AG04450 (cell line): ENCODE data around the gene DIPK1A. TPM values are rescaled to one million over a fixed set of nuclear protein-coding genes. Genes with fewer than 3 reads are reported as not detected.
A peak's percentile ranks its signal among the peaks of the same experiment; 100 is the strongest.

Experiments used
- CTCF ChIA-PET: fragments of 300-600, 350-600 bp; formaldehyde crosslinking; extraction: SDS; loops from one replicate; lab custom pipeline; 2022; ENCODE audit warnings: antibody characterized with exemption, inconsistent platforms; lab: Charles Lee
- POLR2A ChIA-PET: fragments of 350-600 bp; formaldehyde crosslinking; extraction: SDS; loops from one replicate; lab custom pipeline; 2021; ENCODE audit warnings: antibody characterized with exemption, inconsistent platforms; lab: Yijun Ruan, JAX
- DNase-seq: peaks from one replicate; pipeline ENCODE4 v3.0.0-alpha.2; 2011; ENCODE audit warnings: low read depth, low spot score
- H3K27ac ChIP-seq: one replicate; pipeline ENCODE4 v1.5.1; 2012; ENCODE audit warnings: low read depth, low read length, control low read depth
- H3K27me3 ChIP-seq: one replicate; pipeline ENCODE4 v1.6.0; 2012; ENCODE audit warnings: low read length; ENCODE audit not compliant: control insufficient read depth, insufficient read depth
- H3K4me3 ChIP-seq: 2 replicates; pipeline ENCODE4 v1.5.1; 2011; ENCODE audit warnings: mild to moderate bottlenecking, low read depth, low read length, control low read depth
- H3K9me3 ChIP-seq: 2 replicates; pipeline ENCODE4 v1.5.1; 2012; ENCODE audit warnings: low read length; ENCODE audit not compliant: control insufficient read depth, insufficient read depth
- polyA plus RNA-seq: library from polyadenylated mRNA; depleted of rRNA; stranded (reverse); fragments of >200 nt; gene quantifications from 2 replicates; pipeline ENCODE4 v1.2.3, GENCODE V29; 2011
- TF ChIP-seq, protein P1 (sequence below): IDR thresholded peaks from 2 replicates; pipeline ENCODE4 v1.5.1; 2011; ENCODE audit warnings: low read depth, low read length, control low read depth, inconsistent platforms

DIPK1A gene
- polyA plus RNA-seq, 1 experiment, result 50.8 TPM

- peak within 1 kb of the TSS; percentile 97 for H3K4me3 ChIP-seq
- H3K9me3 ChIP-seq, result peaks cover 2% of the 10 kb centered on the region; the same call in 1 of the 2 replicates
- TF ChIP-seq, protein P1, sequence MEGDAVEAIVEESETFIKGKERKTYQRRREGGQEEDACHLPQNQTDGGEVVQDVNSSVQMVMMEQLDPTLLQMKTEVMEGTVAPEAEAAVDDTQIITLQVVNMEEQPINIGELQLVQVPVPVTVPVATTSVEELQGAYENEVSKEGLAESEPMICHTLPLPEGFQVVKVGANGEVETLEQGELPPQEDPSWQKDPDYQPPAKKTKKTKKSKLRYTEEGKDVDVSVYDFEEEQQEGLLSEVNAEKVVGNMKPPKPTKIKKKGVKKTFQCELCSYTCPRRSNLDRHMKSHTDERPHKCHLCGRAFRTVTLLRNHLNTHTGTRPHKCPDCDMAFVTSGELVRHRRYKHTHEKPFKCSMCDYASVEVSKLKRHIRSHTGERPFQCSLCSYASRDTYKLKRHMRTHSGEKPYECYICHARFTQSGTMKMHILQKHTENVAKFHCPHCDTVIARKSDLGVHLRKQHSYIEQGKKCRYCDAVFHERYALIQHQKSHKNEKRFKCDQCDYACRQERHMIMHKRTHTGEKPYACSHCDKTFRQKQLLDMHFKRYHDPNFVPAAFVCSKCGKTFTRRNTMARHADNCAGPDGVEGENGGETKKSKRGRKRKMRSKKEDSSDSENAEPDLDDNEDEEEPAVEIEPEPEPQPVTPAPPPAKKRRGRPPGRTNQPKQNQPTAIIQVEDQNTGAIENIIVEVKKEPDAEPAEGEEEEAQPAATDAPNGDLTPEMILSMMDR, result peak; percentile 94
- POLR2A ChIA-PET, result interaction anchor here (0.5 to 2.3 kb wide), 25 partner anchors 11 to 1948 kb away, joined by 3 to 31 read pairs (median 3); partner anchors contain the start of genes DIPK1A and EVI5
- H3K27me3 ChIP-seq, result no peaks in the 10 kb centered on the region
- H3K27ac ChIP-seq, result peak within 1 kb of the TSS; percentile 74
- peak; percentile 96 for DNase-seq
- CTCF ChIA-PET, result interaction anchor here (0.5 to 2.7 kb wide), 28 partner anchors 9 to 1320 kb away, joined by 3 to 15 read pairs (median 4); partner anchors contain the start of gene EVI5
These were observed 129.3 kb downstream of the DIPK1A start, which contains the start of gene RPL5 for GRCh38 chr1:92831762-92832536. Gene RPL5, plus strand, starts transcription at chr1:92832040. Its CDS starts 75 bp downstream, at chr1:92832115.

DNA sequence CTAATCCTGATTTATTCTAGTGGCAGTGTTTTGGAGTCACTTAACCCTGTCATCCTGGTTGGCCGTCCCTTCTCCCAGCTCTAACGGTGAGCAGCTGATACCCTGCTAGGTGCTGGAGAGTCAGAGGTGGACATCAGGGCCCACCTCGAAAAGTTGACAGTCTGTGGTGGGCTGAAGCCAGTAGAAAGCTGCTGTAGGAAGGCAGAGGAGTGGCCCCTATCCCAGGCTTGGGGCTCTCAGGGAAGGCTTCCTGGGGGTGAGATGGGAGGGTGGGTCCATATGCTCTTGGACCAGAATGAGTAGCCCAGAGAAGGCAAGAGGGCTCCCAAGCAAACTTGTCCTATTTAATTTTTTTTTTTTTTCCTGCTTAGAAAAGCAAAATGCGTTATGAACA, 129.9 kb downstream of the DIPK1A start:
- H3K27me3 ChIP-seq, result no peaks in the 10 kb centered on the region
- no peak for DNase-seq
- no peak overlapping the region; the same call in 1 of the 2 replicates for H3K4me3 ChIP-seq
- TF ChIP-seq, protein P1, result no peak
- no peak overlapping the region for H3K27ac ChIP-seq
- peaks cover 2% of the 10 kb centered on the region; the same call in 1 of the 2 replicates for H3K9me3 ChIP-seq
- CTCF ChIA-PET, result interaction anchor here (0.6 to 2.7 kb wide), 17 partner anchors 10 to 522 kb away, joined by 3 to 15 read pairs (median 6); partner anchors contain the start of gene EVI5
- POLR2A ChIA-PET, result interaction anchor here (0.6 to 2.3 kb wide), 21 partner anchors 11 to 1948 kb away, joined by 3 to 31 read pairs (median 4); partner anchors contain the start of genes DIPK1A and EVI5

GRCh38 chr1:92826792-92827191, 134.5 kb downstream of the DIPK1A start:
- TF ChIP-seq, protein P1, result no peak
- H3K9me3 ChIP-seq, result no peaks in the 10 kb centered on the region; the same call in 1 of the 2 replicates
- no peak overlapping the region for H3K4me3 ChIP-seq
- POLR2A ChIA-PET, result no interaction called here
- H3K27ac ChIP-seq, result no peak overlapping the region
- CTCF ChIA-PET, result no interaction called here
- no peaks in the 10 kb centered on the region for H3K27me3 ChIP-seq
- no peak for DNase-seq

- POLR2A ChIA-PET, result no interaction called here
These were observed 138.4 kb downstream of the DIPK1A start for GRCh38 chr1:92822879-92823278.

More at GRCh38 chr1:92822879-92823278, 138.4 kb downstream of the DIPK1A start:
- CTCF ChIA-PET, result no interaction called here
- TF ChIP-seq, protein P1, result no peak
- Histone ChIP-seq H3K27ac (no peak overlapping the region), H3K4me3 (no peak overlapping the region), H3K27me3 (no peaks in the 10 kb centered on the region), H3K9me3 (no peaks in the 10 kb centered on the region)
- DNase-seq, result peak; percentile 32
